Sigmoid colon (tissue), 7 donors: Measurements from ENCODE around the gene AGPAT1. TPM values are rescaled to one million over a fixed set of nuclear protein-coding genes. Genes with fewer than 3 reads are reported as not detected.
A peak's percentile ranks its signal among the peaks of the same experiment; 100 is the strongest.

Experiments
- DNase-seq: peaks from one replicate; pipeline ENCODE4 v3.0.0-alpha.2; 2019
- H3K27ac ChIP-seq, 4 donors: fragments of 200-600 bp; sonication (generic); one replicate each; pipeline ENCODE4 v1.5.1; 2016 to 2019; ENCODE audit warnings: mild to moderate bottlenecking in 1 of 4
- H3K27me3 ChIP-seq, 3 donors: fragments of 200-600 bp; sonication (generic); one replicate each; pipeline ENCODE4 v1.5.1; 2019; ENCODE audit warnings: mild to moderate bottlenecking in 1 of 3
- H3K36me3 ChIP-seq, 4 donors: fragments of 200-600 bp; sonication (generic); one replicate each; pipeline ENCODE4 v1.5.1; 2016 to 2019
- H3K4me1 ChIP-seq, 4 donors: fragments of 200-600 bp; sonication (generic); one replicate each; pipeline ENCODE4 v1.5.1; 2017 to 2019
- H3K4me3 ChIP-seq, 4 donors: fragments of 200-600 bp; sonication (generic); one replicate each; pipeline ENCODE4 v1.5.1; 2017 to 2019; ENCODE audit warnings: mild to moderate bottlenecking in 2 of 4, moderate library complexity in 1 of 4
- H3K9me3 ChIP-seq, 4 donors: fragments of 200-600 bp in 3 of 4; sonication (generic) in 3 of 4; one replicate each; pipeline versions ENCODE4 v1.5.1 to v1.6.1; 2013 to 2019
- EP300 ChIP-seq, 4 donors: sonication (generic); formaldehyde crosslinking; IDR thresholded peaks; one replicate each; pipeline ENCODE4 v1.6.1; 2017; ENCODE audit warnings: antibody characterized with exemption in 4 of 4
- POLR2A ChIP-seq, 2 donors: fragments of 450-650 bp; IDR thresholded peaks; one replicate each; pipeline ENCODE4 v1.6.1; 2016; ENCODE audit warnings: antibody characterized with exemption in 2 of 2, mild to moderate bottlenecking in 2 of 2, moderate library complexity in 2 of 2
- POLR2AphosphoS5 ChIP-seq, 4 donors: sonication (generic); formaldehyde crosslinking; IDR thresholded peaks; one replicate each; pipeline ENCODE4 v1.6.1; 2017; ENCODE audit warnings: antibody characterized with exemption in 4 of 4
- WGBS, 2 donors: extraction: QIAGEN DNeasy Blood & Tissue Kit; methylation state at CpG; one replicate each; pipeline ENCODE4 v1.1.7; 2013; 5-methylcytosine and 5-hydroxymethylcytosine counted together
- intact Hi-C: fragments of 100-400 bp; cut with DNase I; formaldehyde crosslinking; loops from one replicate; pipeline ENCODE4 v1.15.1; 2023
- polyA plus RNA-seq, 3 donors: library from polyadenylated mRNA; stranded (reverse); fragments of 200-250 nt; gene quantifications; one replicate each; pipeline ENCODE4 v1.2.3, GENCODE V29; 2013
- total RNA-seq, 4 donors: library from RNA; depleted of rRNA; stranded (reverse); fragments of >200 nt; gene quantifications; one replicate each; pipeline ENCODE4 v1.1.0, GENCODE V29; 2016
- TF ChIP-seq, protein P1 (sequence below), 4 experiments: fragments of 450-650 bp in 3 of 4; fragments of 200-600 bp in 1 of 4; IDR thresholded peaks; one replicate each; pipeline ENCODE4 v1.5.1; 2016 to 2019; ENCODE audit warnings: antibody characterized with exemption in 4 of 4, mild to moderate bottlenecking in 3 of 4, moderate library complexity in 2 of 4
- donor health status: healthy with polysubstance abuse.
- donor health status: Bipolar disorder and iron deficiency.
- donor health status: healthy.

AGPAT1 gene
- total and polyA plus RNA-seq, 7 donors: 32.4 to 54.2 (median 37.9) TPM

DNA sequence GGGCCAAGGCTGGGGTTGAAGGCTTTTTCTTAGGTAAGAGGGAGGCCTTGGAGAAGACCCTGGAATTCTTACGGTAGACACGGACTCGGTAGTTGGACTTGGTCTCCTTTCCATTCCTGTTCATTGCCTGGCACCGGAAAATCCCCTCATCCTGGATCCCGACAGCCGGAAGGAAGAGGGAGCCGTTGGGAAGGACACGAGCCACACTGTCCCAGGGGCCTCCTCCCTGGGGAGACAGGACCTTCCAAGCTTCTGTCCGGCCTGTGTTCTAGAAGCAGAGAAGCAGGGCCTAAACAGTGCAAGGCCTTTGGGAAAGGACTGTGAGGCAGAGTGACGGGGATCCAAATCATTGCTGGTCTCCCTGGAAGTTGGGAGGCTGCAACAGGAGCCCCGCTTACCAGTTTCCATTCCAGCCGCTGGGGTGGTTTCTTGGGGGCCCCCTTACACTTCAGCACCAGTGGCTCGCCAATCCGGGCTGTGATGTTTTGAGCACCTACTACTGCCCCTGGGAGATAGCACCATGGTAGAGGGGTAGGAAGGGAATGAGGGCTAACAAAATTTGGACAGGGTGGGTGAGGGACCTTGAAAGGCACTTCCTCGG is 7.7 kb upstream of the AGPAT1 start:
- 85 to 88% methylated on average over 15 of the region's 15 CpGs for WGBS, 2 donors
- TF ChIP-seq POLR2AphosphoS5 (IDR thresholded peaks at IDR 0.05): no peak
- TF ChIP-seq, protein P1, sequence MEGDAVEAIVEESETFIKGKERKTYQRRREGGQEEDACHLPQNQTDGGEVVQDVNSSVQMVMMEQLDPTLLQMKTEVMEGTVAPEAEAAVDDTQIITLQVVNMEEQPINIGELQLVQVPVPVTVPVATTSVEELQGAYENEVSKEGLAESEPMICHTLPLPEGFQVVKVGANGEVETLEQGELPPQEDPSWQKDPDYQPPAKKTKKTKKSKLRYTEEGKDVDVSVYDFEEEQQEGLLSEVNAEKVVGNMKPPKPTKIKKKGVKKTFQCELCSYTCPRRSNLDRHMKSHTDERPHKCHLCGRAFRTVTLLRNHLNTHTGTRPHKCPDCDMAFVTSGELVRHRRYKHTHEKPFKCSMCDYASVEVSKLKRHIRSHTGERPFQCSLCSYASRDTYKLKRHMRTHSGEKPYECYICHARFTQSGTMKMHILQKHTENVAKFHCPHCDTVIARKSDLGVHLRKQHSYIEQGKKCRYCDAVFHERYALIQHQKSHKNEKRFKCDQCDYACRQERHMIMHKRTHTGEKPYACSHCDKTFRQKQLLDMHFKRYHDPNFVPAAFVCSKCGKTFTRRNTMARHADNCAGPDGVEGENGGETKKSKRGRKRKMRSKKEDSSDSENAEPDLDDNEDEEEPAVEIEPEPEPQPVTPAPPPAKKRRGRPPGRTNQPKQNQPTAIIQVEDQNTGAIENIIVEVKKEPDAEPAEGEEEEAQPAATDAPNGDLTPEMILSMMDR (IDR thresholded peaks at IDR 0.05): no peak
- no peak for TF ChIP-seq EP300 (IDR thresholded peaks at IDR 0.05)
- no peak for TF ChIP-seq POLR2A (IDR thresholded peaks at IDR 0.05)
- H3K9me3 ChIP-seq: no peaks in the 10 kb centered on the region
- no peak for DNase-seq
- no peak overlapping the region for H3K4me3 ChIP-seq
- intact Hi-C loops: no loop called here
- no peaks in the 10 kb centered on the region for H3K27me3 ChIP-seq
- H3K36me3 ChIP-seq: peaks cover 13 to 66% (median 23%) of the 10 kb centered on the region in 4 donors
- peak overlapping the region; percentile 83 to 100 (median 96) for H3K27ac ChIP-seq
- H3K4me1 ChIP-seq: peaks cover 0 to 77% (median 51%) of the 10 kb centered on the region in 4 donors

DNA sequence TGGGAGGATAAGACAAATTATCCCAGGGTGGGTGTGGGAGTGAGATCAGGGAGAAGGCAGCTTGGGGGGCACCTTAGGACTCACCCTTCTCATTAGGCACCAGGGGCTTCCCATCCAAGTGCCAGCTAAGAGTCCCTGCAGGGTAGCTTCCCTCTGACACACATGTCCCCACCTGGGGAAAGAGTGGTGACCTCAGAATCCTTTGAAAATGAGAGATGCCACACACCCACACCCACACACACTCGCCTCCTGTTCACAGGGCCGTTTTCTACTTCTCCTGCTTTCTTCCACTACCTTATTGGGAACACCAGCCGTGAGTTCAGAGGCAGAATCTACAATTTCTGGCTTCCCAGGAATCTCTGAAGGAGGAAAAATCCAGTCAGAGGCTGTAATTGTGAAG is 7.1 kb upstream of the AGPAT1 start:
- peak overlapping the region; percentile 83 to 100 (median 96) for H3K27ac ChIP-seq
- intact Hi-C loops: no loop called here

DNA sequence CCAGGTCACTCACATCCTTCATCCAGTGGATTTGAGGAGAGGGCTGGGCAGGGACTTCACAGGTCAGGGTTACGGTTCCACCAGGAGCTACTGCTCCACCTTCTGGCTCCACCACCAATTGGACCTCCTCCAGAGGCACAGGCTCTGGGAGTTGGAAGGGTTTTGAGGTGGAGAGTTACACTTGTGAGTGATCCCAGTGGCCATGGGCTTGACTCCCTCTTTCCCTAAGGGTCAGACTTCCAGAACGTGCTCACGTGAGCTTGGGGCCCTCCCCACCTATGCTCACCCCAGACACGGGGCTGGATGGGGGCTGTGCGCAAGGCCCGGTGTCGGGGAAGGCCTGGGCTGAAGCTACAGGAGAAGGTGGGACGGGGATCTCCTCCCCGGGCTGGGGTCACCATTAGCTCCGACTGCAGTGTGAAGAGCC is 6.7 kb upstream of the AGPAT1 start:
- intact Hi-C loops: no loop called here
- Histone ChIP-seq H3K4me3 (no peak overlapping the region), H3K27ac (peak overlapping the region; percentile 19 to 99 (median 88)), H3K36me3 (peaks cover 13 to 60% (median 21%) of the 10 kb centered on the region in 4 donors), H3K4me1 (peaks cover 0 to 67% (median 41%) of the 10 kb centered on the region in 4 donors), H3K27me3 (no peaks in the 10 kb centered on the region), H3K9me3 (no peaks in the 10 kb centered on the region)
- TF ChIP-seq POLR2A (IDR thresholded peaks at IDR 0.05) (no peak), EP300 (IDR thresholded peaks at IDR 0.05) (no peak), POLR2AphosphoS5 (IDR thresholded peaks at IDR 0.05) (no peak)
- TF ChIP-seq, protein P1 (IDR thresholded peaks at IDR 0.05): no peak
- 90 to 92% methylated on average over 10 of the region's 10 CpGs for WGBS, 2 donors
- no peak for DNase-seq

More for the DNA sequence above, 7.1 kb upstream of the AGPAT1 start:
- H3K27me3 ChIP-seq: no peaks in the 10 kb centered on the region
- DNase-seq: no peak
- no peaks in the 10 kb centered on the region for H3K9me3 ChIP-seq
- H3K4me1 ChIP-seq: peaks cover 0 to 71% (median 46%) of the 10 kb centered on the region in 4 donors
- TF ChIP-seq EP300 (IDR thresholded peaks at IDR 0.05): no peak
- no peak for TF ChIP-seq POLR2A (IDR thresholded peaks at IDR 0.05)
- TF ChIP-seq POLR2AphosphoS5 (IDR thresholded peaks at IDR 0.05): no peak
- TF ChIP-seq, protein P1 (IDR thresholded peaks at IDR 0.05): no peak
- H3K36me3 ChIP-seq: peaks cover 13 to 65% (median 23%) of the 10 kb centered on the region in 4 donors
- H3K4me3 ChIP-seq: no peak overlapping the region
- WGBS, 2 donors: 80 to 85% methylated on average over 3 of the region's 3 CpGs

DNA sequence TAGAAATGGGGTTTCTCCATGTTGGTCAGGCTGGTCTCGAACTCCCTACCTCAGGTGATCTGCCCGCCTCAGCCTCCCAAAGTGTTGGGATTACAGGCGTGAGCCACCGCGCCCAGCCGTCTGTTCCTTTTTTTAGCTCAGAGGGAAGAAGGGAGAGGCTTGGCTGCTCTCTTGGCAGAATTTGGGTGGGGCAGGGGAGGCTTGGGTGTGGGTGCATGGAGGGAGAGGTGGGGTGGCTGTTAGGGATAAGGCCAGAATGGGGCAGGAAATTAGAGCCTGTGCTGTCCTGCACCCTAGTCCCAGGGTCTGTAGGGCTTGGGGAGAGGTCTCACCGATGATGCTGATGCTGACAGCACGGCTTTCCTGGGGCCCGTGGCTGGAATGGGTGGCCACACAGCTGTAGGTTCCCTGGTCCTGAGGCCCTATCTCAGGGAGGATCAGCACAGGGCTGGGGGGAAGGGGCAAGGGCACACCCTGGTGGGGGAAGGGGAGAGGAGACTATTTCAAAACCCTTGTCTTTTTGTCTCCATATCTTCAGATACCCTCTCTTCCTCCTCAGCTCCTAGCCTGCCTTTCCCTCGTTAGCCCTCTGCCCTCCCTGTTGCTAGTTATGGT is 6.1 kb upstream of the AGPAT1 start:
- Histone ChIP-seq H3K27me3 (no peaks in the 10 kb centered on the region), H3K36me3 (peaks cover 13 to 55% (median 18%) of the 10 kb centered on the region in 4 donors), H3K9me3 (no peaks in the 10 kb centered on the region), H3K4me3 (no peak overlapping the region), H3K4me1 (peaks cover 0 to 62% (median 39%) of the 10 kb centered on the region in 4 donors), H3K27ac (peak overlapping the region; percentile 19 to 99 (median 88))
- 61 to 89% methylated on average over 10 of the region's 10 CpGs for WGBS, 2 donors
- no peak for TF ChIP-seq POLR2AphosphoS5 (IDR thresholded peaks at IDR 0.05)
- TF ChIP-seq EP300 (IDR thresholded peaks at IDR 0.05): no peak
- TF ChIP-seq, protein P1 (IDR thresholded peaks at IDR 0.05): no peak
- TF ChIP-seq POLR2A (IDR thresholded peaks at IDR 0.05): no peak
- intact Hi-C loops: no loop called here
- DNase-seq: no peak
